ENCODE measurements around the gene ATXN10.

DNA sequence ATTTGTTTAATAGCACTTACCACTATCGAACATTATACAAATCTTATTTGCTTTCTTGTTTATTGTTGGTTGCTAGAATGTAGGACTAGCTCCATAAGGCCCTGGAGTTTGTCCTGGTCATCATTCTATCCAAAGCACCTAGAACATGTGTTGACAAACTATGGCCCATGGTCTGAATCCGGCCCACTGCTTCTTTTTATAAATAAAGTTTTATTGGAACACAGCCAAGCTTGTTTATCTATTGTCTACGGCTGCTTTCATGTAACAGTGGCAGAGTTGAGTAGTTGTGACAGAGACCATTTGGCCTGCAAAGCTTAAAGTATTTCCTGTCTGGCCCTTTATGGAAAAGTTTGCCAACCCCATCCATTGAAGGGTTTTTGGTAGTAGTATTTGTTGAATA lies 38.8 kb downstream of the ATXN10 start:
- TF ChIP-seq, protein P1, sequence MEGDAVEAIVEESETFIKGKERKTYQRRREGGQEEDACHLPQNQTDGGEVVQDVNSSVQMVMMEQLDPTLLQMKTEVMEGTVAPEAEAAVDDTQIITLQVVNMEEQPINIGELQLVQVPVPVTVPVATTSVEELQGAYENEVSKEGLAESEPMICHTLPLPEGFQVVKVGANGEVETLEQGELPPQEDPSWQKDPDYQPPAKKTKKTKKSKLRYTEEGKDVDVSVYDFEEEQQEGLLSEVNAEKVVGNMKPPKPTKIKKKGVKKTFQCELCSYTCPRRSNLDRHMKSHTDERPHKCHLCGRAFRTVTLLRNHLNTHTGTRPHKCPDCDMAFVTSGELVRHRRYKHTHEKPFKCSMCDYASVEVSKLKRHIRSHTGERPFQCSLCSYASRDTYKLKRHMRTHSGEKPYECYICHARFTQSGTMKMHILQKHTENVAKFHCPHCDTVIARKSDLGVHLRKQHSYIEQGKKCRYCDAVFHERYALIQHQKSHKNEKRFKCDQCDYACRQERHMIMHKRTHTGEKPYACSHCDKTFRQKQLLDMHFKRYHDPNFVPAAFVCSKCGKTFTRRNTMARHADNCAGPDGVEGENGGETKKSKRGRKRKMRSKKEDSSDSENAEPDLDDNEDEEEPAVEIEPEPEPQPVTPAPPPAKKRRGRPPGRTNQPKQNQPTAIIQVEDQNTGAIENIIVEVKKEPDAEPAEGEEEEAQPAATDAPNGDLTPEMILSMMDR (conservative IDR thresholded peaks at IDR 0.05), result no peak
- TF ChIP-seq ZFX (IDR thresholded peaks at IDR 0.05), result no peak
